Measurements from ENCODE around the gene HOXD11.

DNA sequence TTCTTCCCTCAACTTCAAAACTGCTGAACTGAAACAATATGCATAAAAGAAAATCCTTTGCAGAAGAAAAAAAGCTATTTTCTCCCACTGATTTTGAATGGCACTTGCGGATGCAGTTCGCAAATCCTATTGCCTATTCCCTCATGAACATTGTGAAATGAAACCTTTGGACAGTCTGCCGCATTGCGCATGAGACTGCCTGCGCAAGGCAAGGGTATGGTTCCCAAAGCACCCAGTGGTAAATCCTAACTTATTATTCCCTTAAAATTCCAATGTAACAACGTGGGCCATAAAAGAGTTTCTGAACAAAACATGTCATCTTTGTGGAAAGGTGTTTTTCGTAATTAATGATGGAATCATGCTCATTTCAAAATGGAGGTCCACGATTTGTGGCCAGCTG lies 30.8 kb downstream of the HOXD11 start:
- TF ChIP-seq NR3C1 (CRISPR knock-in tag; conservative IDR thresholded peaks at IDR 0.05; ENCODE audit: low read depth) = no peak
- no peak for TF ChIP-seq GTF2I (CRISPR knock-in tag; conservative IDR thresholded peaks at IDR 0.05)
- no peak for TF ChIP-seq SMAD4 (CRISPR knock-in tag; IDR thresholded peaks at IDR 0.05)
- TF ChIP-seq, protein P1, sequence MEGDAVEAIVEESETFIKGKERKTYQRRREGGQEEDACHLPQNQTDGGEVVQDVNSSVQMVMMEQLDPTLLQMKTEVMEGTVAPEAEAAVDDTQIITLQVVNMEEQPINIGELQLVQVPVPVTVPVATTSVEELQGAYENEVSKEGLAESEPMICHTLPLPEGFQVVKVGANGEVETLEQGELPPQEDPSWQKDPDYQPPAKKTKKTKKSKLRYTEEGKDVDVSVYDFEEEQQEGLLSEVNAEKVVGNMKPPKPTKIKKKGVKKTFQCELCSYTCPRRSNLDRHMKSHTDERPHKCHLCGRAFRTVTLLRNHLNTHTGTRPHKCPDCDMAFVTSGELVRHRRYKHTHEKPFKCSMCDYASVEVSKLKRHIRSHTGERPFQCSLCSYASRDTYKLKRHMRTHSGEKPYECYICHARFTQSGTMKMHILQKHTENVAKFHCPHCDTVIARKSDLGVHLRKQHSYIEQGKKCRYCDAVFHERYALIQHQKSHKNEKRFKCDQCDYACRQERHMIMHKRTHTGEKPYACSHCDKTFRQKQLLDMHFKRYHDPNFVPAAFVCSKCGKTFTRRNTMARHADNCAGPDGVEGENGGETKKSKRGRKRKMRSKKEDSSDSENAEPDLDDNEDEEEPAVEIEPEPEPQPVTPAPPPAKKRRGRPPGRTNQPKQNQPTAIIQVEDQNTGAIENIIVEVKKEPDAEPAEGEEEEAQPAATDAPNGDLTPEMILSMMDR (IDR thresholded peaks at IDR 0.05) = no peak
- TF ChIP-seq, protein P2, sequence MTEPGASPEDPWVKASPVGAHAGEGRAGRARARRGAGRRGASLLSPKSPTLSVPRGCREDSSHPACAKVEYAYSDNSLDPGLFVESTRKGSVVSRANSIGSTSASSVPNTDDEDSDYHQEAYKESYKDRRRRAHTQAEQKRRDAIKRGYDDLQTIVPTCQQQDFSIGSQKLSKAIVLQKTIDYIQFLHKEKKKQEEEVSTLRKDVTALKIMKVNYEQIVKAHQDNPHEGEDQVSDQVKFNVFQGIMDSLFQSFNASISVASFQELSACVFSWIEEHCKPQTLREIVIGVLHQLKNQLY (CRISPR knock-in tag; IDR thresholded peaks at IDR 0.05) = no peak
- TF ChIP-seq KAT7 (CRISPR knock-in tag; IDR thresholded peaks at IDR 0.05; ENCODE audit: borderline replicate concordance) = no peak
- TF ChIP-seq GABPB1 (CRISPR knock-in tag; IDR thresholded peaks at IDR 0.05) = no peak

Measured in WTC11 (cell line).